HAP-1 (cell line): ENCODE data around the gene ORM2.

ENCODE experiments used
- DNase-seq, 2 experiments: peaks; one replicate each; pipeline ENCODE4 v3.0.0-alpha.2; 2016 to 2020; ENCODE audit warnings: low spot score in 2 of 2
- H3K27me3 ChIP-seq: fragments of 250-450 bp; sonication (Bioruptor Pico); 2 replicates; pipeline ENCODE4 v1.5.1; 2020; ENCODE audit warnings: low read depth, mild to moderate bottlenecking, moderate library complexity
- H3K36me3 ChIP-seq: fragments of 250-450 bp; sonication (Bioruptor Pico); replicated peaks from 2 replicates; pipeline ENCODE4 v1.5.1; 2020; ENCODE audit warnings: mild to moderate bottlenecking
- H3K4me1 ChIP-seq: fragments of 250-450 bp; sonication (Bioruptor Pico); 2 replicates; pipeline ENCODE4 v1.5.1; 2020; ENCODE audit warnings: mild to moderate bottlenecking
- H3K4me3 ChIP-seq: fragments of 250-450 bp; sonication (Bioruptor Pico); 2 replicates; pipeline ENCODE4 v1.5.1; 2020; ENCODE audit warnings: mild to moderate bottlenecking, moderate library complexity
- H3K9me3 ChIP-seq: fragments of 250-450 bp; sonication (Bioruptor Pico); 2 replicates; pipeline ENCODE4 v1.5.1; 2020; ENCODE audit warnings: mild to moderate bottlenecking, moderate library complexity
- in situ Hi-C: fragments of 300-500 bp; cut with MboI; formaldehyde crosslinking; loops from 3 replicates; pipeline ENCODE4 v1.14.3; 2020; ENCODE audit warnings: low sequenced_read_pairs, inconsistent platforms, mixed read lengths

Gene ORM2

GRCh38 chr9:114335745-114336144 is 6.1 kb downstream of the ORM2 start:
- Histone ChIP-seq H3K9me3 (no peaks in the 10 kb centered on the region), H3K4me3 (no peak overlapping the region), H3K36me3 (no peaks in the 10 kb centered on the region; the same call in 1 of the 2 replicates), H3K4me1 (no peaks in the 10 kb centered on the region), H3K27me3 (no peaks in the 10 kb centered on the region)
- in situ Hi-C loops = no loop called here
- peak in 1 of 2 experiments; percentile 28 for DNase-seq

DNA sequence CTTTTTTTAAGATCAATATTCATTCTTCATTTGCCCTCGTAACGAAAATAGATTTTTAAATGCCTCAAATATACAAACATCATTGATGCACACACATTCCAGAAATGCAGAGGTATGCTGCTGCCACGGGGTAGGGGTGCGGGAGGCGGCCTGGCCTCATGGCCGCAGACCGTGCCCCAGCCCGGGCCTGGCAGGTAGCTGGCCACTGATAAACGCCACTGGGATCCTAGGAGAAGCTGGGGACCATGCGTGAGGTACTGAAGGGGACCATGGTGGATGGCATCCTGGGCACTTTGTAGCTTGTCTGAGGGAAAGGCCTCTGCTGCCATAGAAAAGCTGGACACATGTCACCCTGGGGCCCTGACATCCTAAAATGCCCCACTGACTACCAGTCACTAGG is 6.5 kb downstream of the ORM2 start:
- Histone ChIP-seq H3K36me3 (no peaks in the 10 kb centered on the region; the same call in 1 of the 2 replicates), H3K27me3 (no peaks in the 10 kb centered on the region), H3K9me3 (no peaks in the 10 kb centered on the region), H3K4me1 (no peaks in the 10 kb centered on the region), H3K4me3 (no peak overlapping the region)
- DNase-seq = no peak
- in situ Hi-C loops = no loop called here

GRCh38 chr9:114336699-114337395 is 7.2 kb downstream of the ORM2 start:
- DNase-seq = no peak
- Histone ChIP-seq H3K36me3 (no peaks in the 10 kb centered on the region; the same call in 1 of the 2 replicates), H3K27me3 (no peaks in the 10 kb centered on the region), H3K9me3 (no peaks in the 10 kb centered on the region), H3K4me1 (no peaks in the 10 kb centered on the region), H3K4me3 (no peak overlapping the region)
- in situ Hi-C loops = no loop called here

DNA sequence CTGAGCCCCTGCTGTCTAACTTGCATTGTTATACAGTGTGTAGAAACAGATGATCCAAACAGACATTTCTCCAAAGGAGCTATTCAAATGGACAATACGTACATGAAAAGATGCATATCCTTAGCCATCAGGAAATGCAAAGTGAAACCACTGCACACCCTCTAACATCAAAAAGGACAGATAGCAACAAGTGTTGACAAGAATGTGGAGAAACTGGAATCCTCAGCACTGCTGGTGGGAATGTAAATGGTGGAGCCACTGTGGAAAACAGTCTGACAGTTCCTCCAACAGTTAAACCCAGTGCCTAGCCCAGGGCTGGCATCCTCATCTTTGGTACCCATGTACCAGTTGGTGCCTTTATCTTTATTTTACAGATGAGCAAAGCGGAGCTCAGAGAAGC is 8.5 kb downstream of the ORM2 start:
- H3K27me3 ChIP-seq = no peaks in the 10 kb centered on the region
- H3K36me3 ChIP-seq = no peaks in the 10 kb centered on the region; the same call in 1 of the 2 replicates
- no peak overlapping the region for H3K4me3 ChIP-seq
- in situ Hi-C loops = no loop called here
- no peaks in the 10 kb centered on the region for H3K9me3 ChIP-seq
- no peak for DNase-seq
- no peaks in the 10 kb centered on the region for H3K4me1 ChIP-seq

DNA sequence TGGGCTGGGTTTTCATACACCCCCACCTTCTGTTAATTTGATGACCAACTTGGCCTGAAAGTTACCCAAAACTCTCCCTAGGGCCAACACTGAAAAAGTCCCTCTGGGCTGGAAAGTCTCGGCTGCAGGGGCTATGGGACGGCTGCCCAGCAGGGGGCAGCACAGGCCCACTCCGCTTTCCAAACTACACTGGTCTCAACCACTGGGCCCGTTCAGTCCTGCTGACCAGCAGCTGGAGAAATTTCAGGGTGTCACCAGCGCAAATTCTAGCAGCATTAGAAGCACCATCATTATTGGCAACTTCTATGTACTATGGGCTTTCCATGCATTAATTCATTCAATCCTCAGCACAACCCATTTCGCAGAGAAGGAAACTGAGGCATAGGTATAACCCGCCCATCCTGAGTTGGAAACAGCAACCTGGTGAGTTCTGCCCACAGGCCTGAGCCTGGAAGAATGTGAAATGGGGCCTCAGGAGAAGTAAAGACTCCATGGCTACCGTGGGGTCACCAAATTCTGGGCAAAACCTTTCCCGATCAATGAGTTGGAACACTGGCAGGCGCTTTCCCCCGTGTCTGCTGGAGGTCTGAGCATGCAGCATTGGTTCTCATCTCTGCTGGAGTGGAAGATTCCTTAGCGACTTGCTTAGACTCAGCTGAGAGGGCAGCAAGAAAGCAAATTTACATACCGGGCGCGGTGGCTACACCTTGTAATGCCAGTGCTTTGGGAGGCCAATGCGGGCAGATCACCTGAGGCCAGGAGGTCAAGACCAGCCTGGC is 9.7 kb downstream of the ORM2 start:
- Histone ChIP-seq H3K4me3 (no peak overlapping the region), H3K4me1 (no peaks in the 10 kb centered on the region), H3K36me3 (no peaks in the 10 kb centered on the region; the same call in 1 of the 2 replicates), H3K9me3 (no peaks in the 10 kb centered on the region), H3K27me3 (no peaks in the 10 kb centered on the region)
- peak; percentile 24 to 76 for DNase-seq
- in situ Hi-C loops = no loop called here

GRCh38 chr9:114341152-114341830 is 11.6 kb downstream of the ORM2 start:
- no peaks in the 10 kb centered on the region for H3K27me3 ChIP-seq
- no peaks in the 10 kb centered on the region for H3K9me3 ChIP-seq
- DNase-seq = no peak
- no peaks in the 10 kb centered on the region for H3K4me1 ChIP-seq
- no peak overlapping the region for H3K4me3 ChIP-seq
- H3K36me3 ChIP-seq = peaks cover 7% of the 10 kb centered on the region
- in situ Hi-C loops = no loop called here

GRCh38 chr9:114341991-114342390 is 12.3 kb downstream of the ORM2 start:
- no peak for DNase-seq
- H3K27me3 ChIP-seq = no peaks in the 10 kb centered on the region
- in situ Hi-C loops = no loop called here
- H3K4me3 ChIP-seq = no peak overlapping the region
- H3K9me3 ChIP-seq = no peaks in the 10 kb centered on the region
- no peaks in the 10 kb centered on the region for H3K4me1 ChIP-seq
- H3K36me3 ChIP-seq = peaks cover 14% of the 10 kb centered on the region

- Histone ChIP-seq H3K9me3 (no peaks in the 10 kb centered on the region), H3K36me3 (peaks cover 14% of the 10 kb centered on the region), H3K4me1 (no peaks in the 10 kb centered on the region), H3K4me3 (no peak overlapping the region), H3K27me3 (no peaks in the 10 kb centered on the region)
- in situ Hi-C loops = no loop called here
- no peak for DNase-seq
Measured at GRCh38 chr9:114342755-114343440, 13.2 kb downstream of the ORM2 start.

GRCh38 chr9:114343471-114344187 is 14.0 kb downstream of the ORM2 start:
- Histone ChIP-seq H3K9me3 (no peaks in the 10 kb centered on the region), H3K27me3 (no peaks in the 10 kb centered on the region), H3K4me1 (no peaks in the 10 kb centered on the region), H3K36me3 (peaks cover 20% of the 10 kb centered on the region), H3K4me3 (no peak overlapping the region)
- no peak for DNase-seq
- in situ Hi-C loops = no loop called here

- H3K36me3 ChIP-seq = peaks cover 21% of the 10 kb centered on the region
- in situ Hi-C loops = no loop called here
Measured at GRCh38 chr9:114344188-114344566, 14.5 kb downstream of the ORM2 start.

GRCh38 chr9:114344692-114345091 is 15.0 kb downstream of the ORM2 start:
- in situ Hi-C loops = no loop called here
- no peaks in the 10 kb centered on the region for H3K9me3 ChIP-seq
- no peaks in the 10 kb centered on the region for H3K27me3 ChIP-seq
- H3K4me3 ChIP-seq = no peak overlapping the region
- peaks cover 4% of the 10 kb centered on the region for H3K4me1 ChIP-seq
- no peak for DNase-seq
- peaks cover 21% of the 10 kb centered on the region for H3K36me3 ChIP-seq

More at GRCh38 chr9:114344188-114344566, 14.5 kb downstream of the ORM2 start:
- Histone ChIP-seq H3K4me1 (peaks cover 2% of the 10 kb centered on the region), H3K27me3 (no peaks in the 10 kb centered on the region), H3K9me3 (no peaks in the 10 kb centered on the region), H3K4me3 (no peak overlapping the region)
- DNase-seq = no peak

GRCh38 chr9:114345493-114346065 is 15.9 kb downstream of the ORM2 start:
- Histone ChIP-seq H3K4me1 (peaks cover 4% of the 10 kb centered on the region), H3K36me3 (peaks cover 24% of the 10 kb centered on the region), H3K4me3 (no peak overlapping the region), H3K27me3 (no peaks in the 10 kb centered on the region), H3K9me3 (no peaks in the 10 kb centered on the region)
- no peak for DNase-seq
- in situ Hi-C loops = no loop called here

- H3K4me1 ChIP-seq = peaks cover 4% of the 10 kb centered on the region
- H3K4me3 ChIP-seq = no peak overlapping the region
- H3K9me3 ChIP-seq = no peaks in the 10 kb centered on the region
- H3K27me3 ChIP-seq = no peaks in the 10 kb centered on the region
- H3K36me3 ChIP-seq = peaks cover 24% of the 10 kb centered on the region
- in situ Hi-C loops = no loop called here
- no peak for DNase-seq
Measured at GRCh38 chr9:114346146-114346545, 16.5 kb downstream of the ORM2 start.
